ENCODE results near the gene EXOC3.

DNA sequence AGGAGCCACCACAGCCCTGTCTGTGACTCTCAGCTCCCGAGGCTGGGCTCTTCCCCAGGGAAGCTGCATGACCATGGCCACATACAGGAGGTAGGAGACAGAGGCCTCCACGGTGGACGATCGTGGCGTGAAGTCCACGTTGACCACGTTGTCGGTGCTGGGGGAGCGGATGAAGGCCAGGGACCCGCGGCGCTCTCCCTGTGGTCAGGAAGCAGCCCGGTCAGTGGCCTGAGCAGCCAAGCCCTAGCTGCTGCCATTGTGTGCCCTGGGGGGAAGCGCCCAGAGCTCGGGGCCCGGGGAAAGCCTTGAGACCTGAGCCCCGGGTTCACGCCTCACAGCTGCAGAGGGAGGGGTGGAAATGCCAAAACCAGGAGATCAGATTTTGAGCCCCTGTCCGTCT, 34.3 kb downstream of the EXOC3 start:
- TF ChIP-seq, protein P1, sequence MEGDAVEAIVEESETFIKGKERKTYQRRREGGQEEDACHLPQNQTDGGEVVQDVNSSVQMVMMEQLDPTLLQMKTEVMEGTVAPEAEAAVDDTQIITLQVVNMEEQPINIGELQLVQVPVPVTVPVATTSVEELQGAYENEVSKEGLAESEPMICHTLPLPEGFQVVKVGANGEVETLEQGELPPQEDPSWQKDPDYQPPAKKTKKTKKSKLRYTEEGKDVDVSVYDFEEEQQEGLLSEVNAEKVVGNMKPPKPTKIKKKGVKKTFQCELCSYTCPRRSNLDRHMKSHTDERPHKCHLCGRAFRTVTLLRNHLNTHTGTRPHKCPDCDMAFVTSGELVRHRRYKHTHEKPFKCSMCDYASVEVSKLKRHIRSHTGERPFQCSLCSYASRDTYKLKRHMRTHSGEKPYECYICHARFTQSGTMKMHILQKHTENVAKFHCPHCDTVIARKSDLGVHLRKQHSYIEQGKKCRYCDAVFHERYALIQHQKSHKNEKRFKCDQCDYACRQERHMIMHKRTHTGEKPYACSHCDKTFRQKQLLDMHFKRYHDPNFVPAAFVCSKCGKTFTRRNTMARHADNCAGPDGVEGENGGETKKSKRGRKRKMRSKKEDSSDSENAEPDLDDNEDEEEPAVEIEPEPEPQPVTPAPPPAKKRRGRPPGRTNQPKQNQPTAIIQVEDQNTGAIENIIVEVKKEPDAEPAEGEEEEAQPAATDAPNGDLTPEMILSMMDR (IDR thresholded peaks at IDR 0.05): no peak
- TF ChIP-seq POLR2A (IDR thresholded peaks at IDR 0.05): no peak

All from gastroesophageal sphincter (tissue), 3 donors.